NCI-H510A treated with DMSO at 0.1 percent for 48 hours (cell line): ENCODE results near the gene PGGT1B.

Experiments used
- DNase-seq: peaks from one replicate; lab custom pipeline; 2025; lab: John Stamatoyannopoulos, UW

The PGGT1B gene

GRCh38 chr5:115180165-115180709, 82.4 kb downstream of the PGGT1B start:
- peak; percentile 21 for DNase-seq

GRCh38 chr5:115179394-115180164, 83.1 kb downstream of the PGGT1B start:
- no peak for DNase-seq

GRCh38 chr5:115179030-115179393, 83.7 kb downstream of the PGGT1B start:
- peak; percentile 5 for DNase-seq

GRCh38 chr5:115170929-115171510, 91.7 kb downstream of the PGGT1B start:
- DNase-seq: no peak

GRCh38 chr5:115170134-115170928, 92.3 kb downstream of the PGGT1B start:
- no peak for DNase-seq

GRCh38 chr5:115169487-115170133, 93.1 kb downstream of the PGGT1B start, which contains the start of gene TRIM36:
TRIM36 (minus strand) TSS chr5:115169908; CDS start chr5:115169634, 274 bp downstream.
- peak; percentile 81 for DNase-seq

- peak; percentile 37 for DNase-seq
These were observed 93.7 kb downstream of the PGGT1B start for GRCh38 chr5:115168829-115169486.

GRCh38 chr5:115166744-115167393, 95.8 kb downstream of the PGGT1B start:
- no peak for DNase-seq

GRCh38 chr5:115165790-115166189, 96.9 kb downstream of the PGGT1B start:
- DNase-seq: no peak

- DNase-seq: no peak
These were observed 101.7 kb downstream of the PGGT1B start for GRCh38 chr5:115160975-115161475.
